ENCODE data around the gene IRF9.

DNA sequence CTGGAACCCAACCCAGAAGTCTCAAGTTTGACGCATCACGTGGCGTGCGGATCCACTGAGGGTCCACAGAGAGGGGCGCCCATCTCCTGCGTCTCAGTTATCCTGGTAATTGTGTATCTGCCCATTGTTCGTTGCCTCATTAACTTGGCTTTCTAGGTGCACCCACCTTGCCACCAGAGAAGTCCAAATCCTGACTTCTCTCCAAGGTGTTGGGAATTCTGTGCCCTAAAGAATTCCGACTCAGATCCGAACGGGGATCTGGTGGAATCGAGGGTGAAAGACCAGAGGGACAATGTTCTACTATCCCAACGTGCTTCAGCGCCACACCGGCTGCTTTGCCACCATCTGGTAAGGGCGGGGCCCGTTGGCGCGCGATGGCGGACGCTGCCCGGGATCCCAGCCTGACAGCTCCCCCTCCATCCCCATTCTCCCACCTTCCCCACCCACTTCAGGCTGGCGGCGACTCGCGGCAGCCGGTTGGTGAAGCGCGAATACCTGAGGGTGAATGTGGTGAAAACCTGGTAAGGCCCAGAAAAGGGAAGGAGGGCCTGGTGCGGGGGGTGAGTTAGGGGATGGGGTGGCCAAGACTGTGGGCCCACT, 11.3 kb downstream of the IRF9 start:
- TF ChIP-seq ZFP30 (CRISPR knock-in tag; IDR thresholded peaks at IDR 0.05) (no peak), ZFP3 (CRISPR knock-in tag; IDR thresholded peaks at IDR 0.05) (no peak), PPARA (CRISPR knock-in tag; IDR thresholded peaks at IDR 0.05; ENCODE audit: borderline replicate concordance) (no peak), CSDC2 (CRISPR knock-in tag; IDR thresholded peaks at IDR 0.05) (no peak)
